A673 (cell line): ENCODE results near the gene XYLT2.

Experiments used
- EZH2 ChIP-seq: fragments of 200-600 bp; sonication (generic); IDR thresholded peaks from 2 replicates; pipeline ENCODE4 v1.6.1; 2017; ENCODE audit warnings: borderline replicate concordance, low read depth, mild to moderate bottlenecking, mixed read lengths, antibody characterized with exemption, low read length; ENCODE audit not compliant: poor library complexity, severe bottlenecking
- TF ChIP-seq, protein P1 (sequence below): fragments of 300-800, 200-600 bp; sonication (generic); conservative IDR thresholded peaks from 2 replicates; pipeline ENCODE4 v1.5.1; 2017; ENCODE audit warnings: low read depth, mild to moderate bottlenecking, antibody characterized with exemption, low read length, moderate library complexity, mixed read lengths

DNA sequence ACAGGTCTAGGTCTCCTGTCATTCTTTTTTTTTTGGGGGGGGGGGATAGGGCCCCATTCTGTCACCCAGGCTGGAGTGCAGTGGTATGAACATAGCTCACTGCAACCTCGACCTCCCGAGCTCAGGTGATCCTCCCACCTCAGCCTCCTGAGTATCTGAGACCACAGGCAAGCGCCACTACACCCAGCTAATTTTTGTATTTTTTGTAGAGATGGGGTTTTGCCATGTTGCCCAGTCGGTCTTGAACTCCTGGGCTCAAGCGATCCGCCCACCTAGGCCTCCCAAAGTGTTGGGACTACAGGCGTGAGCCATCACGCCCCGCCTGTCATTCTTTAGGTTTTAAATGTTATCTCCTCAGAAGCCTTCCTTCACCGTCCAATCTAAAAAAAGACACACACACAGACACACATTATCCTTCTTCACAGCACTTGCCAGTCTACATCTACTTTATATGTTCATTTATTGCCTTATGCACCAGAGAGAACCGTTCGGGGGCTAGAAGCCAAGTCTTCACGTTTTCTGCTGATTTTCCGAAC is 26.4 kb downstream of the XYLT2 start:
- TF ChIP-seq, protein P1, sequence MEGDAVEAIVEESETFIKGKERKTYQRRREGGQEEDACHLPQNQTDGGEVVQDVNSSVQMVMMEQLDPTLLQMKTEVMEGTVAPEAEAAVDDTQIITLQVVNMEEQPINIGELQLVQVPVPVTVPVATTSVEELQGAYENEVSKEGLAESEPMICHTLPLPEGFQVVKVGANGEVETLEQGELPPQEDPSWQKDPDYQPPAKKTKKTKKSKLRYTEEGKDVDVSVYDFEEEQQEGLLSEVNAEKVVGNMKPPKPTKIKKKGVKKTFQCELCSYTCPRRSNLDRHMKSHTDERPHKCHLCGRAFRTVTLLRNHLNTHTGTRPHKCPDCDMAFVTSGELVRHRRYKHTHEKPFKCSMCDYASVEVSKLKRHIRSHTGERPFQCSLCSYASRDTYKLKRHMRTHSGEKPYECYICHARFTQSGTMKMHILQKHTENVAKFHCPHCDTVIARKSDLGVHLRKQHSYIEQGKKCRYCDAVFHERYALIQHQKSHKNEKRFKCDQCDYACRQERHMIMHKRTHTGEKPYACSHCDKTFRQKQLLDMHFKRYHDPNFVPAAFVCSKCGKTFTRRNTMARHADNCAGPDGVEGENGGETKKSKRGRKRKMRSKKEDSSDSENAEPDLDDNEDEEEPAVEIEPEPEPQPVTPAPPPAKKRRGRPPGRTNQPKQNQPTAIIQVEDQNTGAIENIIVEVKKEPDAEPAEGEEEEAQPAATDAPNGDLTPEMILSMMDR, result no peak
- TF ChIP-seq EZH2, result no peak
